Stimulated activated CD4-positive, alpha-beta T cell treated with anti-CD3 and anti-CD28 coated beads, Interleukin-4, amount 100 ng/mL, for 4 hours (primary cell): ENCODE measurements around the gene APBA1.

Experiments used
- DNase-seq, 2 experiments: peaks; one replicate each; pipeline ENCODE4 v3.0.0-alpha.2; 2020

The APBA1 gene

DNA sequence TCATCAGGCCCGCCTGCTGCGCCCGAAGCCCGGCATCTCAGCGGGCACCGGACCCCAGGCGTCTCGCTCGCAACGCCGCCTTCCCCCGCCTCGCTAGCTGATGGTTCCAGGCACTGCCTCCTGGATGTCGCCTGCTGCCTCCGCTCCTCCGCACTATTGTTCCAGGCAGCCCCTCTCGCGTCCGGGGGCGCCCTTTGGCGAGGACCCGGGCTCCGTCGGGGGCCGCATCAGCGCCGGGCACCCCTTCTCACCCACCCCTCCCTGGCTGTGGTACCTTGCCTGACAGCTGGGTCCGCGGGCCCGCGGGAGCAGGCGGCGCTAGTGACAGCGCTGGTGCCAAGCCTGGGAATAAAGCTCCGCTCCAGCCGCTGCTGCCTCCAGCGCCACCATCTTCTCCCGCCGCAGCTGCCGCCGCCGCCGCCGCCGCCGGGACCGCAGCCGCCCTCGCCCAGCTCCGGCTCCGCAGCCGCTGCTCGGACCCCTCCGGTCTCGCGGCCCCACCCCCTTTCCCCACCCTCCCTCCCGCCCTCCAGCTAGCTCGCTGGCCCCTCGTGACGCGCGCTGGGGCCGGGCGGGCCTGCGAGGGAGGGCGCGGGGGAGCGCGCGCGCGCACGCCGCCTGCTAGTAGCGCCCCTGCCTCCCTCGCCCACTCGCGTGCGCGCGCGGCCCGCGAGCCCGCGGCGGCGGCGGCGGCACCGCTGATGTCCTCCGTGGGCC is at the start of gene APBA1:
Gene APBA1, minus strand, starts transcription at position 493 of the 717 bp plus-strand sequence.
- DNase-seq = peak; percentile 56 to 62

DNA sequence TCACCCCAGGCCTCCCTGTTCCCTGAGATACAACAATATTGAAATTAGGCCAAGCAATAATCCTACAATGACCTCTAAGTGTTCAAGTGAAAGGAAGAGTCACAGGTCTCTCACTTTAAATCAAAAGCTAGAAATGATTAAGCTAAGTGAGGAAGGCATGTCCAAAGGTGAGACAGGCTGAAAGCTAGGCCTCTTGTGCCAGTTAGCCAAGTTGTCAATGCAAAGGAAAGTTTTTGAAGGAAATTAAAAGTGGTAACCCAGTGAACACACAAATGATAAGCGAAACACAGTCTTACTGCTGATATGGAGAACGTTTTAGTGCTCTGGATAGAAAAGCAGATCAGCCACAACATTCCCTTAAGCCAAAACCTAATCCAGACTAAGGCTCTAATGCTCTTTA is 47.8 kb upstream of the APBA1 start:
- no peak for DNase-seq

DNA sequence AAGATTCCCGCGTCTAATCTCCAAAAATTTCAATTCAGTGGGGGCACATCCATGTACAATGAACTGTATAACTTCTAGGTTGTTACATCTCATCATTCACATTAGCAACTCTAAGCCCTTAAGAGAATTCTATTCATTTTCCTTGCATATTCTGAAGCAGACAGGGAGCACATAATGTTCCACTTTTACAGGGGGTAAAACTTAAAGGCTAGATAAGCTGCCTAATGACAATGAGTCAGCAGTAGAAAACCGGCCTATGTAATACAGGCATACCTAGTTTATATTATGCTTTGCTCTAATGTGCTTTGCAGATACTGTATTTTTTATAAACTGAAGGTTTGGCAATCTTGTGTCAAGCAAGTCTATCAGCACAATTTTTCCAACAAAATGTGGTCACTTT is 47.2 kb upstream of the APBA1 start:
- no peak for DNase-seq

DNA sequence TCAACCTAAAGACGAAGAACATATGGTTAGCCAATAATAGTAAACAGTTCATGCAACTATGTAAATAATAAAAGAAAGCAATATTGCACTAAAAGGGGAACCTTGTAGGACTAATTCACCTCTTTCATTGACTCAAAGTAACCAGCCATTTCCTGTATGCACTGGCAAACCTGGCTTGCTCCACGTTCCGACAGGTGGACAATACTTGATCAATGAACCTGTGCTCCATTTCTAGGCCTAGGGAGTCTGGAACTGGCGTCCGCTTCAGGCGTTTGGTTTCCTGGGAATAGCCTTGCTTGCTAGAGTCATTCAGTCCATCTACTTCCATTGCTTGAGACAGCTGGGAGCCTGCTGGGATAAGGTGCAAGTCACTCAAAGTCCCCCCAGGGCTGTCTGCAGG is 46.0 kb upstream of the APBA1 start:
- DNase-seq = no peak

DNA sequence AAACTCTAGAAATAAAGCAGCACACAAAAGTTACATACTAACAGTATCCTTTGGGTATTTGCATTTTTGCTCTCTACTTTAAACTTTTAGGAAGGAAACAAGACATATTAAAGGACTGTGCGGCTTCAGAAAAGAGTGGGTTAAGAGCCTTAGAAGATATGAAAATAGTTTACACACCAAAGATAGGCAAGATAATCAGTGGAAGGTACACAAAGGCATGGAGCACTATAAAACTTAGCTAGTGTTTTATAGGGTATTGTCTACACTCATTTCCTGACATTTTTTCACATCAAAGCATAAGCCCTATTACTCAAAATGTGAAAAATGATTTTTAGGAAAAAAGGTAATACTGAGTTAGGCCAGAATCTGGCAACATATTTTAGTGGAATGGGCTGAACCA is 43.7 kb upstream of the APBA1 start:
- no peak for DNase-seq

DNA sequence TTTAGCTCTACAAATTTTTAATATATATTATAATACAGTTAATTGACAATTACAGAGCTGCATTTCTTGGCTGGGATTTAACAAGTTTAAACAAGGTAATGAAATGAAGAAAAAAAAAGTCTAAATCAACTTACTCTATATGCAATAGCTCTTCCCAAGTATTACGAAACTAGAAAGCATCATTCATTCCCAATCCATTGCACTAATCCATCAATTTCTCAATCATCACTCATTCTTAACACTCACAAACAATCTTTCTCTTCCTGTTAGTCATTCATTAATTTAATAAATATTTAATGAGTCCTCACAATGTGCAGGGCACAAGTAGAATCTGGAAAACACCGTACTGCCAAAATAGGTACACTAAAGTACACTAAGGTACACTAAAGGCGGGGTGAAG is 42.9 kb upstream of the APBA1 start:
- no peak for DNase-seq

DNA sequence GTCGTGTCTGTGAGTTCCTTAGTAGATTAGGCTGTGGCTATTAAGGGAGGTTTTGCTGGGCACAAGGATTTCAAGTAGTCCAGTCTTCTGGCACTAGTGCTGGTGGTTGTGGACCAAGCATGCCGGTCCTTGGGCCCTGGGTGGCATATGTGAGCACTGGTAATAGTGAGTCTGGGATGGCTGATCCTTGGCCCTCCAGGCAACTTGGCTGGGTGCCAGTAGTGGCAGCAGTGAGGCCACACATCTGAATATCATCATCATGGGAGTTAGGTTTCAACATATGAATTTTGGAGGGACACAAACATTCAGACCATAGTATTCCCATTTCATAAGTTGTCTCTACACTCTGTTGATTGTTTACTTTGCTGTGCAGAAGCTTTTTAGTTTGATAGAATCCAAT is 25.3 kb upstream of the APBA1 start:
- DNase-seq = no peak

DNA sequence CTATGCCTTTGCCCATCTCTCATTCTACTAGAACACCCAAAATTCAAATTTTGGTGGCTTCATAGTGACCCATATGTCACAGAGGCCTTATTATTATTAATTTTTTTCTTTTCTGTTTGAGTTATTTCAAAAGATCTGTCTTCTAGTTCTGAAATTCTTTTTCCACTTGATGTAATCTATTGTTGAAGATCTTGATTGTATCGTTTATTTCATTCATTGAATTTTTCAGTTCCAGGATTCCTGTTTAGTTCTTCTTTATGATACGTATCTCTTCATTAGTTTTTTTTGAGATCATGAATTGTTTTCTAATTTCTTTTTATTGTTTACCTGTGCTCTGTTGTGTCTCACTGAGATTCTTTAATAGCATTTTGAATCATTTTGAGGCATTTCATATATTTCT is 24.6 kb upstream of the APBA1 start:
- DNase-seq = no peak

DNA sequence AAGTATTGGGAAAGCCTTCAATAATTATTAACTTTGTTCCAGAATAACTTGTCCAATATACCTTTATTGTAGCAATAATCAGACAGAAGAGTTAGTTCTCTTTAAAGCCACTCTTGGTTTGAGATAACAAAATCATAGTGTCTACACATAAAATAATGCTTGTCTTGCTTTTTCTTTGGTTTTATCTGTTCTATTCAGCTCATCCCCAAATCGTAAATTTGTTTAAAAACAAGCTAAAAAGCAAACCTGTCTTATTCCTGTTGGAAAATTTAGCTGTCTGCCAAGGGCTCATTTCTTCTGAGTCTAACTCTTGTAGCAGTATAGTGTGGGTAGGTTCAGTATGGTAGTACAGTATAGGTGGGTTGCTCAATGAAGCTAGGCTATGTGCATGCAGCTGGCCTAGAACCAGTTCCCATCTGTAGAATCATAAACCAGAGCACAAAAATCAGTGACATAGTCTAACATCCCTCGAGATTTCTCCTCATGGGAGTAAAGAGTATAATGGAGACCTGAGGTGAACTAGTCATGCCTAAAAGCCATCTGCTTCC is 17.9 kb upstream of the APBA1 start:
- no peak for DNase-seq

DNA sequence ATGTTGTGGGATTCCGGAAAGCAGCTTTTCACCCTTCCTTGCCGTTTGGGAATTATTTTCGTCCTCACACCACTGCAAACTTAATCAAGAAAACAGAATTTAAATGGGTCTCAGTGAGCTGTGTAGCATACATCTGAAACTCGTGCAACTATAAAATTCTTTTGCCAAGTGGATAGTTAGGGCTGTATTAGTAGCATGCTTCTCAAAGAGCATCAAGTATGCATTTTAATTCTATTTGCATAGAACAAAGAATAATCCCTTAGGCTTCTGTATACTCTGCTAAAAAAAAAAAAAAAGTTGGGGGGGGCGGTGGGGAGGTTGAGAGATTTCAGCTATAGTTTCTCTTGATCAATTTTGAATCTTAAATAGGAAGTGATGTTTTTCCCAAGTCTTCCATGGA is 11.8 kb upstream of the APBA1 start:
- DNase-seq = no peak

DNA sequence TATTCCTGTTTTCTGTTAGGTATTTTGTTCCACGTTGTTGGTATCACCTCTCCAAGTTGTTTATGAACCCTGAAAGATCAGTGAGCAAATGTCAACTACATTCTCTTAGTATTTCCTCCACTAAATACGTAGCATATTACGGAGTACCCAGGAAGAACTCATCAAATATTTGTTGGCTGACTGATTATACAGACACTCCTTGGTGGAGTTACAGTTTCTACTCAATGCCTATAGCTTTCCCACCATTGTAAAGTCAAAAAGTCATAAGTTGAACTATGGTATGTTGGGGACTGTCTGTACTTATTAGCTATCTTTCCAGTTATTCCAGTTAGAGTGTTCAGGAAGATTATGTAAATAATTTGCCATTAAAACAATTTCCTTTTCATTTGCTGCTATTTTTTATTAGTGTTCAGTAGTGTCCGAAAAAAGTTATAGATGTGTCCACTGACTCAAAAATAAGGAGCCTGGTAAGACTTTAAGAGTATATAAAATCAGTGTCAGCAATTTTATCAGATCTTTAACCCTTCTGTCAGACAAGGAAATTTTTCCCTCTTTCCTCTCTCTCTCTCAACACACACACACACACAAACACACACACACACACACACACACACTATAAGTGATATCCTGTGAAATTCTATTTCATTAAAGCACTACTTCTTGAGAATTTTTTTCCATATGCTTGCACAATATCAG is 6.8 kb upstream of the APBA1 start:
- no peak for DNase-seq

DNA sequence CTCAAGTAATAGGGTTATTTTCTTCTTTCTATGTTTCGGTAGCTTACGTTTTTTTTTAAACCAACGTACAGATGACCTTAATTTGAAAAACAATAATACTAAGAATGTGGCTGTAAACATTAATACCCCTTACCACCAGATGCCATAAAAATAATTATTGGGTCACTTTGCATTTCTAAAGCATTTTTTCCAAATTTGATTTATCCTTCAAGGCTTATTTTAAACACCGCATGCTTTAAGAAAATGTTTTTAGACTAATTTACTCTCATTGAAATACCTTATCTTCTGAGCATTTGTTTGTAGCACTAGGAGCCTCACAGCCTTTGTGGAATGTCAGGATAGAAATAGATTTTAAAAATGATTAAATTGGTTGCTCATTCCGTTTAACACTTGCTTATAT is 5.8 kb upstream of the APBA1 start:
- no peak for DNase-seq

DNA sequence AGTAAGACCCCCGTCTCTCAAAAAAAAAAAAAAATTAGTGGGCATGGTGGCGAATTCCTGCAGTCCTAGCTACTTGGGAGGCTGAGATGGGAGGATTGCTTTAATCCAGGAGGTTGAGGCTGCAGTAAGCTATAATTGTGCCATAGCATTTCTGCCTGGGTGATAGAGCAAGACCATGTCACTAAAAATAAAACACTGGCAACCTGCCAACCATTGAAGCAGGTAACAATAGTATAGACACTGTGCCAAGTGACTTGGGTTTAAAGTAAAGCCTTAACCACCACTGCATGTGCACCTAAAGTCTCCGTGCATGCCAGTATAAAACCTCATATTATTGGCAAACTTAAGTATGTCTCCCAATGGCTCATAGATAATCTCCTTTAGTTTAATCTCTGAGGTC is 3.4 kb upstream of the APBA1 start:
- DNase-seq = no peak

DNA sequence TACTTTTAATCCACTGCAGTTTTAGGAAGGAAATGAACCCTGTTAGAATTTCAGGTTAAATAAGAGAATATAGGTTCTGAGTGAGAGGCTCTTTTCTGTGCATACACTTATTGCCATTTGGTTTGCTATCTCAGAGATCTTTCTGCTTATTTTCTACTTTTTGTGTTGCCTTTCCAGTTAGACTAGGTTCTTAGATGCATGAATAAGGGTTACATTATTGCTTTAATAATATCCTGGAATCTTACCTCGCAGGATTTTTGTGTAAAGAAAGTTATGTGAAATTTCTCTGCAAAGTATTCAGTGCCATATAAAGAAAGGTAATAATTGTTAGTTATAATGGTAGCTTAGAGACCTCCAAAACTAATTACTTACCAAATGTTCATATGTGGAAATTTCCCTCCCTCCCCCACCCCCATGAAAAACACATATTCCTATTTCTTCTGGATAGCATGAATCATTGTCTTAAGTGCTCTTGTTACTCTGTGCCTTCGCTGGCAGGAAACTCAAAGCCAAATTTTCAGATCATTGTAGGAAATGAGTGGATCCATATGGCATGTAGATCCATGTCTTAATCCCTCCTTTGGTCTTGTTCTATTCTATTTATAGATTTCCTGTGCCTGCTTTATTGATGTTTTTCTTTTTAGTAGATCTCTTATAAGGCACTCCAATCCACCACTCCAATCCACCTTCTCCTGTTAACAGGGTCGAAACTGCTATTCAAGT is 2.7 kb upstream of the APBA1 start:
- DNase-seq = no peak

DNA sequence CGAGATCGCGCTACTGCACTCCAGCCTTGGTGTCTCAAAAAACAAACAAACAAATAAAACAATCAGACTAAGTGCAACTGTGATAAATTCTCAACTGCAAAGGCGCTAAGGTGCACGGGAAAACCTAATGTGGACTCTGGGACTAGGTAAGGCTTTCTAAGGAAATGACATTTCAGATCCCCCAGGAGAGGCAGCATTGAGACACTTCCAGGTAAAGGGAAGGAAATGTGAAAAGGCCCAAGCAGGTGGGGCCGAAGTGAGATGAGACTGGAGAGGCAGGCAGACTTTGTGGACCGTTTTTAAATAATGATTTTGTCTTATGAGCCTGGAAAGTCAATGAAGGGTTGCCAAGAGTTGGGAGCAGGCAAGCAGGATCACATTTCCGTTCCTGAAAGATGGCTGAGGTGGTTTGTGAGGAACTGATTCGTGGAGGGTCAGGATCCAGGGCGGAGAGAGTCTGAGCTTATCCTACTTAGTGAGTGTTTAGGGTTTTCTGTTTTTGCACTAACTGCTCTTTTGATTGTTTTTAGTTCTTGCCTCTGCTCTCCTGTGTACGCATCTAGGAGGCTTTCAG is 2.0 kb upstream of the APBA1 start:
- no peak for DNase-seq

DNA sequence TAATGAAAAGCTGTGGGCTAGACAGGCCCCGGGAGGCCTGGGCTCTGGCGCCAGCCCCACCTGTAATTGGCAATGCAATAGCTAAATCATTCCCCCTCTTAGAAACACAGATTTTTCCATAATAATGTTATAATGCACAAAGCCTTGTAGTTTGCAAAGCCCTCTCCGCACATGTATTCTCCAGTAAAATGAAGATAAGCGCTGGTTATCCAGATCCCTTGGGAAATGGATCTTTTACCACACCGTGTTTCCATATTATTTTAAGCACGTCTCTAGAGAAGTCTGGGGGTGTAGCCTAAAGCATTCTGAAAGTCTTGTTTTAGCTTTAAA is 1.1 kb upstream of the APBA1 start:
- DNase-seq = no peak

DNA sequence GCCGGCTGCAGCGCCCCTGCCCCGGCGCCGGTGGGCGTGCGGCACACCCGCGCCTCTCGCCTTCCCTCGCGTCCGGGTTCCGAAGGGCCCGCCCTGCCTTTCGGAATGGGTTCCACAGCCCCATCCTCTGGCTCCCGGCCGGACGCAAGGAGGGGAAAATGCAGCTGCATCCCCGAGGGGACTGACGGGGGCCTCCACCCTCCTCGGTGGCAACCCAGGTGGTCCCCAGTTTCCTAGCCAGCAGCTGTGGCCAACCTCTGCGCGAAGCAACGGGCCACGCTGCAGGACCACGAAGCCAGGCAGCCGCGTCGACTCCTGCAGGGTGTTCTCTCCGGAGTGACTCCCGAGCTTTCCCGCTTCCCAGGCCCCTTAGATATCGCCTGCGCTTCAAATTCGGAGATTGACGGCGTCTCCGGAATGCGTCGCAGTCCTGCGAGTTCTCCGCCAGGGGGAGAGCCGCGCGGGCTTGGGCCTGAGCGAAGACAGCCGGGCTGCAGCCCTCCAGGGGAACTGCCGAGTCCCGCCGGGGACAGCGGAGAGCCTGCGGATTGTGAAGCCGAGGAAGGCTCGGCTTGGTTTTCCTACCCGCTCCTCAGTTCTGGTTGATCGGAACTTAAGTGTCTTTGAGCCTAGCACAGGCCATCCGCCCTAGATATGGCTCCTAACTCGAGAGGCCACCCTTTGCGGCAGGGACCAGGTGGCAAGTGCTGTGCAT is 582 bp upstream of the APBA1 start:
- DNase-seq = peak; percentile 58 to 68

DNA sequence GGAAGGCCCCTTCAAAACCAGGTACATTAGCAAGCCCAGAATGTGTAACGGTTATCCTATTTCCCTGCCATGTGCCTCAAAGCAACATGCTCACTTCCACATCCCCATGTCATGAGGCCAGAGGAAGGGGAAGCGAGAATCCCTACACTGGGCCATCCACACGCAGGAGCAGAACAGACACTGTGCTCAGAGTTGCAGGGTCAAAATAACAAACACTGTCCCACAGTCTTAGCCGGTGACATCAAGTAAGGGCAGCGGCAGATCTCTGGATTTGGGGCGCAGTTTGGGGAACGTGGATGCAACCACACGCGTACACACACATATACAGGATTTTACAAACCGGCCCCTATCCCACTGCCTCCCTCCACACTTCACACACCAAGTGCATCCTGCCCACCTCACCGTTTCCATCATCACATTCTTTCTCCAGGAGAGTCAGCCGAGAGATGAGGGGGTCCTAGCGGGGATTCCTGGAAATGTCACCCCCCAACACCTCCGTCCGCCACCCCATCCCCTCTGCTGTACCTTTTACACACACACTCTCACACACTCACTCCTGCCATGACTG is 776 bp downstream of the APBA1 start:
- no peak for DNase-seq

DNA sequence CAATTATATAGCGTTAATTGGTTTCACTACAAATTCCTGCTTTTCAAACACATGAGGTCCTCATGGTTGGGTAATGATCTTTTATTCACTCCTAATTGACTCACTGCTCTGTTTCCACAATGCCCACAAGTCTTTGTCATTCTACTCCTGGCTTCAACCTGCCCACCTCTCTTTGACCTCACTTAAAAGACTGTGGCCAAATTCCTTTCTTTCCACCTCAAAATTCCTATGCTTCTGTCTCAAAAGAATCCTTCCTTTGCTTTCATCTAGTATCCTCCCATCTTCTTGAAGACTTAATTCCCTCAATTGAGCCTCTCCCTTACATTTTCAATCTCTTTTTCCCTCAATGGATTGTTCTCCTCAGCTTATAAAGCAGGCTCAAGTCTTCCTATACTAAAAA is 4.9 kb downstream of the APBA1 start:
- DNase-seq = no peak

DNA sequence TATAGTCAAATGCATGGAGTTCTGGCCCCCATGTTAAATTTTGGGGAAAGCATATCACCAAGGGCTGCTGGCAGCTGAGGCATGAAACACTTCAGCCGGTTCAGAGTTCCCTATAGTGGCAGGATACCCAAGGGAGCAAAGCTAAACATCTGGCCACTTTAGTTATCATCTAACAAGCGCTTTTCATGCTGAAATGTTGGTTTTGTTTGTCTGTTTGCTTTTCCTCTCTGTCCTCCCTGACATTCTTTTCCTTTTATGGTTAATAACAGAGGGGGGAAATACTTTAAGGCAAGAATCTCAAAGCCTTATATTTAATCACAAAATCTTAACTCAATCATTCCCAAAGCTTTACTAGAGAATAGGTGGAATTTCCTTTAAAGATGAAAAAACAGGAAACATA is 11.9 kb downstream of the APBA1 start:
- no peak for DNase-seq

DNA sequence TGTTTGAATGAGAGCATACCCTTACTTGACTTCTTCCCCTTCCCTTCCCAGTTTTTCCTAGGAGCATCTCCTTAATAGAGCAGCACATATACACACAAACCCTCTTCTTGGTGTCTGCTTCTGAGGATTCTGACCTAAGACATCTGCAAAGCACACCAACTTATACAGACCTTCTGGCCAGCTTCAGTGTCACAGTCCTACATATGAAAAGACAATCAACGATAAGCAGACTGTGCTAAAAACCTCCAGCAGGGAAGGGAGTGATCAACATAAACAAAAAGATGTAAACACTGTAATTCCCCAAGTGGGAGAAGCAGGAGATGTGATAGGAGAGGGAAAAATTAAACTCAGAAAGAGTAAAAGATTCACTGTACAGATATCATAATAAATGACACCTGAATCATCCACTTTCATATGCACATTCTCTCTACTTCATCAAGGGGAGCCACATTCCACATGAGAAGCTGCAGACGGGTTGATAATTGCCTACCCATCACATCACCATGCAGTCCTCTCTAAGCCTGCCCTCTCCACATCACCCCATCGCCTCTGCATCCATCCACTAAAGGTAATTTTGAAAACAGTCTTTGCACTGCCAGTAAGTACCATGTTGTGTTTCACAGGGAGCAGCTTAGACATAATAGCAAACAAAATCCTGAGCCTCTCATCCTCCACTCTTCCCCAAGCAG is 13.0 kb downstream of the APBA1 start:
- no peak for DNase-seq

DNA sequence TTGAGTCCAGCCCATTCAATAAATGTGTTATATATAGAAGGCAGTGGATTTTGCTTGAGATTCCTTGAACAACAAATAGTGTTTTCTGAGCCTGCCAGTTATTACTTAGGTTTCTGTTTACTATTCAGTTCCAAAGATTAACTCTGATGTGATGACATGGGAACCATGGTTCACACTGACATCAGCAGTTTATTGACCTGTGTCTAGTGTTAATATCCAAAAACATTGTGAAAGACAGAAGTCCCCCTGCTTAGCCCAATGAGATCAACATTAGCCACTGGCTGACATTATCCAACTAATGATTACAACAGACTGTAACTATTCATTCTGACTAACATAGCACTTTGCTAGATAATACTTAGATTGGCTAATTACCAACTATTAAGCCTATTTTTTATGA is 14.9 kb downstream of the APBA1 start:
- no peak for DNase-seq
